ENCODE measurements around the gene HSPH1.

Gene HSPH1

DNA sequence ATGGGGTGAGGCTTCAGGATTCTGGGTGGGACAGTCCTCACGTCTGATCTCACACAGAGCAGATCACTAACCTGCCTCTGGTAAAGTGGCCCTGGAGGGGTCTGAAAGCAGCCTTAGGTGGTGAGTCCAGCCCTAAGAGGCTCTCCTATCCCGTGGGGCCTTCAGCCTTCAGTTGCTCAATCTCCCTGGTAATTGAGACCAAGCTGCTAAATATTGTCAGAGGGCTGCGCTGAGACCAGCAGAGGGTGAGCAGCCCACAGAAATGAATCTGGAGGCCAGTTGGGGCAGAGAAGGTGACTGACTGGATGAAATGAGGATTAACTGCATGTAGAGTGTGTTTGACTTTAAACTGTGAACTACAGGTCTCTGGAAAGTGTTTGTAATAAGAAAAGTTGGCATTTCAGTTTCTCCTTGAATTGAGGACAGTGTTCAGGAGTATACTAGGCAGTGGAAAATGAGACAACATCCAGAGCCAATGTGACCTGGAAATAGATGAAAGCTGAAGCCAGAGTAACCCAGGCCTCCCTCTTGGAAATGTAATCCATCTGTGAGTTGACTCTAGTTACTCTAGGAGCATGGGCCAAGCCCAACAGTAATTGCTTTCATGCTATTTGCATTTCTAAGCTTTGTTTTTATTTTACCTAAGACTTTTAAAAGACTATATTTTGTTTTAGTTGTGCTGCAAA lies 14.3 kb upstream of the HSPH1 start:
- H3K27me3 ChIP-seq (ENCODE audit: control insufficient read depth in 1 of 2, insufficient read depth in 2 of 2, low read length in 2 of 2), result no peaks in the 10 kb centered on the region
- H3K4me1 ChIP-seq (ENCODE audit: insufficient read depth, low read length), result no peaks in the 10 kb centered on the region
- H3K9me3 ChIP-seq (ENCODE audit: low read length), result no peaks in the 10 kb centered on the region
- H3K27ac ChIP-seq (ENCODE audit: low read depth, low read length), result no peak overlapping the region
- H3K36me3 ChIP-seq (ENCODE audit: insufficient read depth, low read length), result no peaks in the 10 kb centered on the region
- no peak overlapping the region for H3K4me3 ChIP-seq (ENCODE audit: low read depth in 1 of 2, low read length in 2 of 2)
- H3K9ac ChIP-seq (ENCODE audit: low read length), result no peak overlapping the region

- Histone ChIP-seq H3K4me3 (ENCODE audit: low read depth in 1 of 2, low read length in 2 of 2) (no peak overlapping the region), H3K9ac (ENCODE audit: low read length) (no peak overlapping the region), H3K36me3 (ENCODE audit: insufficient read depth, low read length) (no peaks in the 10 kb centered on the region), H3K9me3 (ENCODE audit: low read length) (no peaks in the 10 kb centered on the region), H3K27me3 (ENCODE audit: control insufficient read depth in 1 of 2, insufficient read depth in 2 of 2, low read length in 2 of 2) (no peaks in the 10 kb centered on the region), H3K27ac (ENCODE audit: low read depth, low read length) (no peak overlapping the region), H3K4me1 (ENCODE audit: insufficient read depth, low read length) (no peaks in the 10 kb centered on the region)
These were observed 12.3 kb upstream of the HSPH1 start for GRCh38 chr13:31174018-31174417.

DNA sequence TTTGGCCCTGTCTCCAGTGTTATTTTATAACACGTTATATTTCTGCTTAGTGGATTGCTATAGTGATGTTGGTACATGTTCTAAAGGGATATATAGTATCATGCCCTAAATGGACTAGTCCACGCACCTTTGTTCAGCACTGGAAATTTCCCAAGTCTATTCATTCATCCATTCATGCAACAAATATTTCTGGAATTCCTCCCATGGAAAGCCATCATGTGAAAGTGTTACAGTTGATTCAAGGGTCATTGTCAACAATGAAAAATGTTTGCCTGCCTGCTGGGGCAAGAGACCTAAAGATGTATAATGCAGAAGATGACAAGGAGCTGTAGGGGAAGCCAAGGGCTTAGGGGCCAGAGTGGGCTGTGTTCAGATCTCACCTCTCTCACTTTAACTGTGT lies 10.8 kb upstream of the HSPH1 start:
- H3K36me3 ChIP-seq (ENCODE audit: insufficient read depth, low read length), result no peaks in the 10 kb centered on the region
- no peak overlapping the region for H3K4me3 ChIP-seq (ENCODE audit: low read depth in 1 of 2, low read length in 2 of 2)
- no peak overlapping the region for H3K27ac ChIP-seq (ENCODE audit: low read depth, low read length)
- H3K9ac ChIP-seq (ENCODE audit: low read length), result no peak overlapping the region
- H3K4me1 ChIP-seq (ENCODE audit: insufficient read depth, low read length), result no peaks in the 10 kb centered on the region
- no peaks in the 10 kb centered on the region for H3K9me3 ChIP-seq (ENCODE audit: low read length)
- no peaks in the 10 kb centered on the region for H3K27me3 ChIP-seq (ENCODE audit: control insufficient read depth in 1 of 2, insufficient read depth in 2 of 2, low read length in 2 of 2)

GRCh38 chr13:31172001-31172400 lies 10.3 kb upstream of the HSPH1 start:
- Histone ChIP-seq H3K4me3 (ENCODE audit: low read depth in 1 of 2, low read length in 2 of 2) (no peak overlapping the region), H3K4me1 (ENCODE audit: insufficient read depth, low read length) (no peaks in the 10 kb centered on the region), H3K9me3 (ENCODE audit: low read length) (no peaks in the 10 kb centered on the region), H3K27ac (ENCODE audit: low read depth, low read length) (no peak overlapping the region), H3K9ac (ENCODE audit: low read length) (no peak overlapping the region), H3K36me3 (ENCODE audit: insufficient read depth, low read length) (no peaks in the 10 kb centered on the region), H3K27me3 (ENCODE audit: control insufficient read depth in 1 of 2, insufficient read depth in 2 of 2, low read length in 2 of 2) (no peaks in the 10 kb centered on the region)

GRCh38 chr13:31168736-31169135 lies 7.0 kb upstream of the HSPH1 start:
- no peaks in the 10 kb centered on the region for H3K27me3 ChIP-seq (ENCODE audit: control insufficient read depth in 1 of 2, insufficient read depth in 2 of 2, low read length in 2 of 2)
- H3K36me3 ChIP-seq (ENCODE audit: insufficient read depth, low read length), result no peaks in the 10 kb centered on the region

DNA sequence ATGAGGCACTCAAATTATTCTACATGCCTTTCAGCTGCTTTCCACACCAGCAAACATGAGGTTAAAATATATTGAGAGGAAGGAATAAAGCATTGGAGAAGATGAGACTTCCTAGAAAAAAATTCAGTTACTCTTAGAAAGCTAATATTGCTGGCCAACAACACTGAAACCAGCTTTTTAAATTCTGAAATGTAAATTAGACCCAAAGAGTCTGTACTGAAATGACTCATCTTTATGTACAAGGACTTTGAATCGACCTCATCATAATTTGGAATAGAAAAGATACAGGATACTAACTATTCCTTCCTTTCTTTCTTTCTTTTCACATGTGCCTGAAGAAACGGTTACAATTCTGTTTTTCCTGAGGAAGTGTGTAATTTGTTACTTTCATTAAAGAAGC lies 6.5 kb upstream of the HSPH1 start:
- H3K9ac ChIP-seq (ENCODE audit: low read length), result no peak overlapping the region
- H3K4me3 ChIP-seq (ENCODE audit: low read depth in 1 of 2, low read length in 2 of 2), result no peak overlapping the region
- H3K9me3 ChIP-seq (ENCODE audit: low read length), result no peaks in the 10 kb centered on the region
- no peaks in the 10 kb centered on the region for H3K27me3 ChIP-seq (ENCODE audit: control insufficient read depth in 1 of 2, insufficient read depth in 2 of 2, low read length in 2 of 2)
- H3K4me1 ChIP-seq (ENCODE audit: insufficient read depth, low read length), result peaks cover under 1% of the 10 kb centered on the region
- no peaks in the 10 kb centered on the region for H3K36me3 ChIP-seq (ENCODE audit: insufficient read depth, low read length)
- H3K27ac ChIP-seq (ENCODE audit: low read depth, low read length), result no peak overlapping the region

More at GRCh38 chr13:31168736-31169135, 7.0 kb upstream of the HSPH1 start:
- Histone ChIP-seq H3K9ac (ENCODE audit: low read length) (no peak overlapping the region), H3K27ac (ENCODE audit: low read depth, low read length) (no peak overlapping the region), H3K4me1 (ENCODE audit: insufficient read depth, low read length) (no peaks in the 10 kb centered on the region), H3K4me3 (ENCODE audit: low read depth in 1 of 2, low read length in 2 of 2) (no peak overlapping the region), H3K9me3 (ENCODE audit: low read length) (no peaks in the 10 kb centered on the region)

- no peak overlapping the region for H3K4me3 ChIP-seq (ENCODE audit: low read depth in 1 of 2, low read length in 2 of 2)
- no peaks in the 10 kb centered on the region for H3K36me3 ChIP-seq (ENCODE audit: insufficient read depth, low read length)
- no peak overlapping the region for H3K27ac ChIP-seq (ENCODE audit: low read depth, low read length)
- H3K9me3 ChIP-seq (ENCODE audit: low read length), result no peaks in the 10 kb centered on the region
- no peak overlapping the region for H3K9ac ChIP-seq (ENCODE audit: low read length)
- H3K27me3 ChIP-seq (ENCODE audit: control insufficient read depth in 1 of 2, insufficient read depth in 2 of 2, low read length in 2 of 2), result no peaks in the 10 kb centered on the region
- peaks cover 6% of the 10 kb centered on the region for H3K4me1 ChIP-seq (ENCODE audit: insufficient read depth, low read length)
These were observed 5.8 kb upstream of the HSPH1 start for GRCh38 chr13:31167490-31167889.

DNA sequence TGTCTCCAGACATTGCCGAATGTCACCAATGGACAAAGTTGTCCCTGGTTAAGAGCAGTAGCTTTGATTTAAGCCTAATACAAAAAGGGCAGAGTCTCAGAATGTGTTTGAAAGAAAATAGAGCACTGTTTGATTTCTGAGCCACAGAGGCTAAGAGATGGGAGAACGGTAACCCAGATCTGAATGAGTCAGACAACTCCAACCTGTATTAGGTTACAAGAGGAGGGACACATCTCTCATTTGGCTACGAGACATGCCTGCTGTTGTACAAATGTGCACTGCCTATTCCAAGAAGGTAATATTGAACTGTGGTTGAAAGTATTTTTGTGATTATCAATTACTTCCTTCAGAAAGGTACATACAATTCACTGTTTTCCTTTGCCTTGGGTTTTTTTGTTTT lies 4.9 kb upstream of the HSPH1 start:
- Histone ChIP-seq H3K36me3 (ENCODE audit: insufficient read depth, low read length) (no peaks in the 10 kb centered on the region), H3K27me3 (ENCODE audit: control insufficient read depth in 1 of 2, insufficient read depth in 2 of 2, low read length in 2 of 2) (no peaks in the 10 kb centered on the region), H3K9ac (ENCODE audit: low read length) (no peak overlapping the region), H3K9me3 (ENCODE audit: low read length) (no peaks in the 10 kb centered on the region), H3K4me1 (ENCODE audit: insufficient read depth, low read length) (peaks cover 6% of the 10 kb centered on the region), H3K4me3 (ENCODE audit: low read depth in 1 of 2, low read length in 2 of 2) (no peak overlapping the region), H3K27ac (ENCODE audit: low read depth, low read length) (no peak overlapping the region)

DNA sequence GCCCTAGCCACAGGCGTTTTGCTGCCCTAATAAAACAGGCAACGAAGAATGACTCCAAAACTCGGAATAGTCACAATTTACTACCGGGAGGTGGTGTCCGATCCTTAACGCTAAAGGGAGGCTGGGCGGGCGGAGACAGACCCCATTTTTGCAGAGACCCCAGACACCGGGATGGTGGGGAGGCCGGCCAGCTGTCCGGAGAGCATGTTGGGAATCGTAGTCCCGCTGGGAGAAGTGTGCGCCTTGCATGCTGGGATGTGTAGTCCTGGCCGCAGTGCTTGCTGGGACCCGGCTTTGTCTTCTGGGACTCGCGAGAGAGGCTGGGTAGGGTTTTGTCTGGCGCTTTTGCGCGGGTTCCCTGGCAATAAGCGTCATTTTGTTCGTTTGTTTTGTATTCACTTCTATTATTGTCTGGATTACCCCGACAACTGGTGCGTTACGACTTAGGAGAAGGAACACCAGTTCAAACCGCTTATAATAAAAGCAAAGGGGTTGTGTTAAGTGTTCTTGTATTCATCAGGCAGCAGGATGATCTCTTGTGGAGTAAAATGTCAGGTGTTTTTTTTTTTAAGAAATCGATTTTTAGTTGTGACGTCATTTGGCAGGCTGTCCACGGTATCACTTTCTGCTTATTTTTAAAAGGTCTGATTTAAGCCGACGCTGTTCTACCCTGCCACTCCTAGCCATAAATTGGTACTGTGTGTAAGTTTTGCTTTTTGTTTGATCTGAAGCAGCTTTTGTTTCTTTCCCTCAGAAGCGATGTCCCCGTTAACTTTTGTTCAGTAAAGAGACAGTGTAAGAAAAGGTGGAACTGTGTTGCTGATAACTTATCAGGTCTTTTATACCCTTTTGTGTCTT lies 676 bp upstream of the HSPH1 start:
- Histone ChIP-seq H3K9me3 (ENCODE audit: low read length) (no peaks in the 10 kb centered on the region), H3K27me3 (ENCODE audit: control insufficient read depth in 1 of 2, insufficient read depth in 2 of 2, low read length in 2 of 2) (no peaks in the 10 kb centered on the region), H3K4me1 (ENCODE audit: insufficient read depth, low read length) (peaks cover 18% of the 10 kb centered on the region), H3K9ac (ENCODE audit: low read length) (peak overlapping the region; percentile 60), H3K4me3 (ENCODE audit: low read depth in 1 of 2, low read length in 2 of 2) (peak overlapping the region; percentile 56 to 95), H3K27ac (ENCODE audit: low read depth, low read length) (peak overlapping the region; percentile 81), H3K36me3 (ENCODE audit: insufficient read depth, low read length) (no peaks in the 10 kb centered on the region)

DNA sequence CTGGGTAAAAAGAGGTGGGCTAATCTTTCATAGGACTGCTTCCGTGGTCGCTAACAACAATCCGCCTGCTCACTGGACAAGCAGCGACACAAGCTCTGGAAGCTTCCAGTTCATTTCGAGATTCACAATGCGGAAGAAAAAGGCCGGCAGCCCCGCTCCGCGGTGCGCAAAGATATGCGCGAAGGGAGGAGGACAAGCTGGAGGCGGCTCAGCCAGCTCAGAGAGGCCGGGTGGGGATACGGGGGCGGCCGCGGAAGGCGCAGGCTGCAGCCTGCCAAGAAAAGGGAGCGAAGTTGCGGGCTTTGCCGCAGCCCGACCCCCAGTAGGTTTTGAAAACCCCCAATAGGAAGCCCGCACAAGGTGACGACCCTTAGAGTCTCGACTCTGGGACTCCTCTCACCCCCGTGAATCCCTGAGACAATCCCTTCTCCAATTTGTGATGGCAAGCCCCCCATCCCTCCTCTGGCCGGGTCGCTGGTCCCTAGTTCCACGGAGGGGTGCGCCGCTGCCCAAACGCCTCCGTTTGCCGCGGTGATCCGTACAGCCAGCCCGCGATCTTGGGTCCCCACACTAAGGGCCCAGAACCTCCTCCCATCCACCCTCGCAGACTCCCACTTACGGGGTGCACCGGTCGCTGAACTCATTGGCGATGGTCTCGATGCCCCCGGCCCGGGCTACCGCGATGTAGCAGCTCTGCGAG lies 697 bp downstream of the HSPH1 start:
- Histone ChIP-seq H3K4me3 (ENCODE audit: low read depth in 1 of 2, low read length in 2 of 2) (peak overlapping the region; percentile 56 to 95), H3K9ac (ENCODE audit: low read length) (peak overlapping the region; percentile 74), H3K9me3 (ENCODE audit: low read length) (no peaks in the 10 kb centered on the region), H3K27me3 (ENCODE audit: control insufficient read depth in 1 of 2, insufficient read depth in 2 of 2, low read length in 2 of 2) (no peaks in the 10 kb centered on the region), H3K27ac (ENCODE audit: low read depth, low read length) (peak overlapping the region; percentile 81), H3K36me3 (ENCODE audit: insufficient read depth, low read length) (peaks cover 4% of the 10 kb centered on the region), H3K4me1 (ENCODE audit: insufficient read depth, low read length) (peaks cover 18% of the 10 kb centered on the region)

DNA sequence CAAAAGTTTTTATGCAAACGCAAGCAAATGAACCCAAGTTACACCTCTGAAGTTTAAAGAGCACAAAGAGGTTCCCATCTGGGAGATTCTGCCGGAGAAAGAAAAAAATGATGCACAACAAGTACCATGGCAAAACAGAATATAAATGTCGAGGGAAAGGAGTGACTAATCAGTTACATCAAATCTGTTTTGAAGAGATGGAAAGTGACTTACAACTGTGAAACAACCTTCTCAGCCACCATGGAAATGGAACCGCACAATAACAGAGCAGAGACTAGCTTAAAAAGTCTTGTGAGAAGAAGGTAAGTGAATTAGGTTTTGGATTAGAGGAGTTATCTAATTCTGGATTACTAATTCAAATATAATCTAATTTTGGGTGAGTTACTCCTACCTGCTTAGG lies 2.4 kb downstream of the HSPH1 start:
- H3K36me3 ChIP-seq (ENCODE audit: insufficient read depth, low read length), result peaks cover 12% of the 10 kb centered on the region
- no peak overlapping the region for H3K4me3 ChIP-seq (ENCODE audit: low read depth in 1 of 2, low read length in 2 of 2)
- H3K27me3 ChIP-seq (ENCODE audit: control insufficient read depth in 1 of 2, insufficient read depth in 2 of 2, low read length in 2 of 2), result no peaks in the 10 kb centered on the region
- no peaks in the 10 kb centered on the region for H3K9me3 ChIP-seq (ENCODE audit: low read length)
- H3K9ac ChIP-seq (ENCODE audit: low read length), result no peak overlapping the region
- peaks cover 18% of the 10 kb centered on the region for H3K4me1 ChIP-seq (ENCODE audit: insufficient read depth, low read length)
- H3K27ac ChIP-seq (ENCODE audit: low read depth, low read length), result no peak overlapping the region

Data from muscle layer of colon (tissue), 2 donors.